HepG2 (cell line): ENCODE data around the gene GBP7. TPM values are rescaled to one million over a fixed set of nuclear protein-coding genes. Genes with fewer than 3 reads are reported as not detected.

Experiments used
- ATAC-seq: fragments of 200-7000 bp; cut with Tn5 transposase; 3 replicates; pipeline ENCODE4 v1.9.1; 2020; ENCODE audit warnings: mild to moderate bottlenecking, moderate library complexity
- BruUV-seq: library from RNA; stranded (reverse); fragments of 400-500 nt; replicated peaks from 2 replicates; lab custom pipeline; 2021; lab: Mats Ljungman, UMichigan
- CTCF ChIA-PET: fragments of 300-600 bp; formaldehyde crosslinking; extraction: SDS; loops from one replicate; lab custom pipeline; 2021; ENCODE audit warnings: low total read pairs, inconsistent platforms, low intra/inter-chr PET ratio; lab: Yijun Ruan, JAX
- POLR2A ChIA-PET: fragments of 350-600 bp; sonication (Branson Sonifier 250); formaldehyde crosslinking; loops from one replicate; lab custom pipeline; 2020; ENCODE audit warnings: antibody characterized with exemption, inconsistent platforms; lab: Yijun Ruan, JAX
- DNase-seq: peaks from one replicate; pipeline ENCODE4 v3.0.0-alpha.2; 2015; ENCODE audit warnings: low spot score
- FAIRE-seq: peaks from 3 replicates; lab custom pipeline; 2011; peaks lifted over from hg19 to GRCh38; lab: Jason Lieb, UNC
- H2AFZ ChIP-seq: one replicate; pipeline ENCODE4 v1.6.1; 2011; ENCODE audit warnings: low read length, inconsistent platforms
- H3K27ac ChIP-seq: fragments of 300-600 bp; 3 replicates; pipeline ENCODE4 v1.8.0; 2011; ENCODE audit warnings: mixed run types, mild to moderate bottlenecking, mixed read lengths, low read length, inconsistent platforms; ENCODE audit not compliant: insufficient read depth; ENCODE audit errors: extremely low read length
- H3K27me3 ChIP-seq, 2 experiments: fragments of 200-600 bp in 1 of 2; 2 replicates in 1 of 2; 3 replicates in 1 of 2; pipeline versions ENCODE4 v1.6.0 to v1.8.0; 2011; ENCODE audit warnings: low read length in 2 of 2, mild to moderate bottlenecking in 2 of 2, moderate library complexity in 2 of 2, inconsistent platforms in 1 of 2; ENCODE audit not compliant: insufficient read depth in 2 of 2, control insufficient read depth in 1 of 2
- H3K36me3 ChIP-seq, 2 experiments: fragments of 200-600 bp in 1 of 2; replicated peaks in 1 of 2; 2 replicates in 1 of 2; 3 replicates in 1 of 2; pipeline versions ENCODE4 v1.5.1 to v1.8.0; 2011; ENCODE audit warnings: low read length in 2 of 2, inconsistent platforms in 1 of 2; ENCODE audit not compliant: insufficient read depth in 2 of 2, control insufficient read depth in 1 of 2
- H3K4me1 ChIP-seq: 2 replicates; pipeline ENCODE4 v1.5.1; 2012; ENCODE audit warnings: low read length, inconsistent platforms; ENCODE audit not compliant: insufficient read depth
- H3K4me2 ChIP-seq: 2 replicates; pipeline ENCODE4 v1.6.0; 2011; ENCODE audit warnings: low read depth, low read length, inconsistent platforms
- H3K4me3 ChIP-seq, 3 experiments: fragments of 200-600 bp in 1 of 3; sonication (generic), shearing (Covaris generic) in 1 of 3; replicated peaks in 1 of 3; 2 replicates each; pipeline ENCODE4 v1.5.1; 2011 to 2016; ENCODE audit warnings: low read length in 3 of 3, inconsistent platforms in 2 of 3, low read depth in 2 of 3, mild to moderate bottlenecking in 2 of 3, control low read depth in 1 of 3, mixed read lengths in 1 of 3; ENCODE audit not compliant: insufficient read depth in 1 of 3
- H3K79me2 ChIP-seq: one replicate; pipeline ENCODE4 v1.6.1; 2011; ENCODE audit warnings: low read length, inconsistent platforms; ENCODE audit not compliant: insufficient read depth
- H3K9ac ChIP-seq: 2 replicates; pipeline ENCODE4 v1.6.0; 2011; ENCODE audit warnings: mild to moderate bottlenecking, low read depth, low read length, inconsistent platforms; ENCODE audit not compliant: insufficient read depth
- H3K9me3 ChIP-seq: 2 replicates; pipeline ENCODE4 v1.5.1; 2012; ENCODE audit warnings: mild to moderate bottlenecking, low read length
- H4K20me1 ChIP-seq: 2 replicates; pipeline ENCODE4 v1.6.0; 2011; ENCODE audit warnings: inconsistent platforms, mild to moderate bottlenecking, low read length, moderate library complexity; ENCODE audit not compliant: insufficient read depth
- BRD4 ChIP-seq: sonication (generic); formaldehyde crosslinking; IDR thresholded peaks from 2 replicates; pipeline ENCODE4 v1.4.0; 2020; ENCODE audit warnings: missing genetic modification reagents
- CC2D1A ChIP-seq: sonication (generic); formaldehyde crosslinking; IDR thresholded peaks from 2 replicates; pipeline ENCODE4 v1.8.1; 2023; ENCODE audit warnings: mild to moderate bottlenecking, missing genetic modification reagents
- HNRNPLL ChIP-seq: fragments of 200-400 bp; formaldehyde crosslinking; IDR thresholded peaks from 2 replicates; pipeline ENCODE4 v1.6.1; 2017; ENCODE audit warnings: mild to moderate bottlenecking, low read depth, low read length; ENCODE audit not compliant: poor library complexity, severe bottlenecking
- KAT8 ChIP-seq: IDR thresholded peaks from 2 replicates; pipeline ENCODE4 v1.6.1; 2016; ENCODE audit warnings: missing genetic modification reagents, missing compliant biosample characterization
- MAFG ChIP-seq: sonication (generic); formaldehyde crosslinking; IDR thresholded peaks from 2 replicates; pipeline ENCODE4 v1.5.1; 2020; ENCODE audit warnings: mild to moderate bottlenecking, missing genetic modification reagents
- MATR3 ChIP-seq: sonication (generic); formaldehyde crosslinking; IDR thresholded peaks from 2 replicates; pipeline ENCODE4 v1.4.0; 2020; ENCODE audit warnings: missing genetic modification reagents
- PAXIP1 ChIP-seq: sonication (generic); formaldehyde crosslinking; conservative IDR thresholded peaks from 2 replicates; pipeline ENCODE4 v1.4.0; 2020; ENCODE audit warnings: mild to moderate bottlenecking, missing genetic modification reagents, moderate library complexity
- POLR2A ChIP-seq, 2 experiments: IDR thresholded peaks; 2 replicates each; pipeline ENCODE4 v1.6.1; 2011; ENCODE audit warnings: low read depth in 2 of 2, low read length in 2 of 2, mild to moderate bottlenecking in 1 of 2, moderate library complexity in 1 of 2; ENCODE audit not compliant: insufficient read depth in 1 of 2
- POLR2AphosphoS2 ChIP-seq: IDR thresholded peaks from 2 replicates; pipeline ENCODE4 v1.6.1; 2011; ENCODE audit warnings: low read depth, low read length, improper control_type of control experiment
- SNAPC5 ChIP-seq: sonication (generic); formaldehyde crosslinking; IDR thresholded peaks from 2 replicates; pipeline ENCODE4 v1.8.1; 2023; ENCODE audit warnings: mild to moderate bottlenecking, missing genetic modification reagents, borderline replicate concordance
- TEAD3 ChIP-seq: optimal IDR thresholded peaks from 2 replicates; pipeline ENCODE3; 2016; ENCODE audit warnings: borderline replicate concordance
- TGIF2 ChIP-seq: IDR thresholded peaks from 2 replicates; pipeline ENCODE4 v1.6.1; 2016; ENCODE audit warnings: control low read depth, missing compliant biosample characterization
- THAP11 ChIP-seq: IDR thresholded peaks from 2 replicates; pipeline ENCODE4 v1.6.1; 2016; ENCODE audit warnings: missing biosample characterization, missing genetic modification reagents
- ZNF552 ChIP-seq: sonication (generic); formaldehyde crosslinking; IDR thresholded peaks from 2 replicates; pipeline ENCODE4 v1.9.0; 2022; ENCODE audit warnings: missing genetic modification reagents, mild to moderate bottlenecking, borderline replicate concordance
- ZNF615 ChIP-seq: sonication (generic); formaldehyde crosslinking; IDR thresholded peaks from 2 replicates; pipeline ENCODE4 v1.5.0; 2020; ENCODE audit warnings: mild to moderate bottlenecking, missing genetic modification reagents, borderline replicate concordance
- ZNF687 ChIP-seq: sonication (generic); formaldehyde crosslinking; IDR thresholded peaks from 2 replicates; pipeline ENCODE4 v1.5.1; 2020; ENCODE audit warnings: mild to moderate bottlenecking, missing genetic modification reagents, moderate library complexity
- ZNF83 ChIP-seq: sonication (generic); formaldehyde crosslinking; IDR thresholded peaks from 2 replicates; pipeline ENCODE4 v1.4.0; 2020; ENCODE audit warnings: missing genetic modification reagents, mild to moderate bottlenecking, borderline replicate concordance
- in situ Hi-C: cut with HindIII; loops from 2 replicates; pipeline ENCODE4 v1.10.0; 2017; ENCODE audit warnings: low pct_unique_long_range_greater_than_20kb; ENCODE audit not compliant: extremely low pct_ligation_motif_present
- intact Hi-C: fragments of 100-400 bp; cut with micrococcal nuclease; formaldehyde crosslinking; loops from one replicate; pipeline ENCODE4 v1.10.0; 2022; ENCODE audit not compliant: unreplicated experiment
- polyA plus RNA-seq, 8 experiments: library from polyadenylated mRNA; depleted of rRNA in 3 of 8; stranded (reverse) in 7 of 8; unstranded in 1 of 8; fragments of >200 nt; fragmentation: Illumina TruSeq in 4 of 8; extraction: Trizol in 4 of 8; gene quantifications; 2 replicates each; pipeline versions ENCODE4 v1.2.1 to v1.2.3, GENCODE V29; 2011 to 2016; ENCODE audit warnings: low read depth in 4 of 8, missing spikeins in 1 of 8, mixed read lengths in 1 of 8; ENCODE audit not compliant: insufficient read depth in 1 of 8
- total RNA-seq, 5 experiments: library from RNA; depleted of rRNA; stranded (reverse); fragments of >200 nt; fragmentation: Illumina TruSeq; extraction: Trizol; gene quantifications; 2 replicates each; pipeline ENCODE4 v1.2.3, GENCODE V29; 2016; ENCODE audit warnings: low read depth in 1 of 5

The GBP7 gene
- total and polyA plus RNA-seq, 2 of the 13 experiments (the other 11 are each of a cell fraction or from before 2014, with no cell fraction given), result not detected

DNA sequence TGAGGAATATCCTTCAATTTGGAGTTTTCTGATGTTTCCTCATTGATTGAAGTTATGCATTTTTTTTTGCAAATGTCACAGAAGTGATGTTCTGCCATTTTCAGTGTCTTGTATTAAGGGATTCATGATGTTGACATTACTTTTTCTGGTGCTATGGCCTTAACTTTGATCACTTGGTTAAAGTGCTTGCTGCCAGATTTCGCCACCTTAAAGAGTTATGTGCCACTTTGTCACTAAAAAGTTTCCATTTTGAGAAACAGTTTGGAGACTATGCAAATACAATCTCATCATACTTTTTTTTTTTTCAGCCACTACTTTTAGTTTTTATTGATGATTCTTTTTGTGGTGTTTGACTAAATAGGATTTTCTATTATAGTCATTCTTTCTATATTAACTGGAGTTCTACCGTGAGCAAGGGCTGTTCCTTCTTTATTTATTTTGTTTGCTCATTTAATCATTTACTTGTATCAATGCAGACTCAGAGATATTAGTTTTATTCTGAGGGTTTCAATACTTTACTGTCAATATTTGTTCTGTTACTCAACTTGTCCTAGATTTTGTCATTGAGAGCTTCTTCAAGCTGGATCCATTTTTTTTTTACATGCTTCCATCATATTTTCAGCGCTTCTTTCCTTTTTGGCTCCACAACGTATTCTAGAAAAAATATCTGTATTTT lies 3.2 kb downstream of the GBP7 start (continued):
- TF ChIP-seq MATR3 (CRISPR knock-in tag), result no peak

- in situ Hi-C loops, result no loop called here
- H3K79me2 ChIP-seq, result no peaks in the 10 kb centered on the region
- BruUV-seq, result no TSS peak
These were observed 4.8 kb downstream of the GBP7 start for GRCh38 chr1:89171067-89171438.

More at GRCh38 chr1:89171067-89171438, 4.8 kb downstream of the GBP7 start:
- Histone ChIP-seq H3K27me3 (no peaks in the 10 kb centered on the region), H3K36me3 (no peaks in the 10 kb centered on the region), H3K9ac (no peak overlapping the region), H3K4me1 (no peaks in the 10 kb centered on the region), H2AFZ (no peak overlapping the region), H4K20me1 (no peaks in the 10 kb centered on the region), H3K4me2 (no peak overlapping the region), H3K4me3 (no peak overlapping the region), H3K9me3 (no peaks in the 10 kb centered on the region), H3K27ac (no peak overlapping the region)
- POLR2A ChIA-PET, result no interaction called here
- ATAC-seq (no peak), FAIRE-seq (no peak)
- CTCF ChIA-PET, result no interaction called here
- intact Hi-C loops, result no loop called here
- TF ChIP-seq THAP11 (no peak), ZNF615 (no peak), CC2D1A (no peak), SNAPC5 (CRISPR knock-in tag) (no peak), MAFG (CRISPR knock-in tag) (no peak), TEAD3 (no peak), BRD4 (no peak), TGIF2 (no peak), ZNF687 (no peak), POLR2AphosphoS2 (no peak), POLR2A (IDR thresholded peaks at IDR 0.05; ENCODE audit: insufficient read depth in 1 of 2, low read depth in 2 of 2, low read length in 2 of 2) (no peak), ZNF552 (no peak), KAT8 (CRISPR knock-in tag) (no peak), PAXIP1 (CRISPR knock-in tag) (no peak), HNRNPLL (no peak), ZNF83 (no peak)
- TF ChIP-seq, all 625 proteins: peak for 0
- no peak for DNase-seq
